ENCODE results near the gene STOML1.

STOML1 gene

DNA sequence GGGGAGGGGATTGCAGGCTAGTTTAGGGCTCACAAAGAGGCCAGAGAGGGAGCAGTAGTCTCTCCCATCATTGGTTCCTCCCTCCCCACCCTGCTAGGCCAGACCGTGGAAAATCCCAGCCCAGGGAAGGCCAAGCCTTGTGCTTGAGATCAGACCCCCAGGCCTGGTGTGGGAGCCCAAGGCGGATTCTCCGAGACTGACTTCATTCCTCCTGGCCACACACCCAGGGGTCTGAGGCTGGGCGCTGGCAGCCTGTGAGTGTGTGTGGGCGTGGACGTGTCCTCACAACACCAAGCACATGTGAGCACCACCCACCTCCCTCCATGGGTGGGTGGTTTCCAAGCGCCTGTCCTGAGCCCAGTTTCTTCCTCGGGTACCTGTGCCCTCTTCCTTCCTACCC lies 61.7 kb downstream of the STOML1 start:
- no peak overlapping the region for H3K9ac ChIP-seq (ENCODE audit: low read depth, low read length, poor library complexity, severe bottlenecking)
- peaks cover 5% of the 10 kb centered on the region; the same call in 1 of the 2 replicates for H3F3A ChIP-seq (ENCODE audit: low read depth)
- H3K36me3 ChIP-seq (ENCODE audit: insufficient read depth, low read length) = no peaks in the 10 kb centered on the region
- TF ChIP-seq, protein P1, sequence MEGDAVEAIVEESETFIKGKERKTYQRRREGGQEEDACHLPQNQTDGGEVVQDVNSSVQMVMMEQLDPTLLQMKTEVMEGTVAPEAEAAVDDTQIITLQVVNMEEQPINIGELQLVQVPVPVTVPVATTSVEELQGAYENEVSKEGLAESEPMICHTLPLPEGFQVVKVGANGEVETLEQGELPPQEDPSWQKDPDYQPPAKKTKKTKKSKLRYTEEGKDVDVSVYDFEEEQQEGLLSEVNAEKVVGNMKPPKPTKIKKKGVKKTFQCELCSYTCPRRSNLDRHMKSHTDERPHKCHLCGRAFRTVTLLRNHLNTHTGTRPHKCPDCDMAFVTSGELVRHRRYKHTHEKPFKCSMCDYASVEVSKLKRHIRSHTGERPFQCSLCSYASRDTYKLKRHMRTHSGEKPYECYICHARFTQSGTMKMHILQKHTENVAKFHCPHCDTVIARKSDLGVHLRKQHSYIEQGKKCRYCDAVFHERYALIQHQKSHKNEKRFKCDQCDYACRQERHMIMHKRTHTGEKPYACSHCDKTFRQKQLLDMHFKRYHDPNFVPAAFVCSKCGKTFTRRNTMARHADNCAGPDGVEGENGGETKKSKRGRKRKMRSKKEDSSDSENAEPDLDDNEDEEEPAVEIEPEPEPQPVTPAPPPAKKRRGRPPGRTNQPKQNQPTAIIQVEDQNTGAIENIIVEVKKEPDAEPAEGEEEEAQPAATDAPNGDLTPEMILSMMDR (conservative IDR thresholded peaks at IDR 0.05; ENCODE audit: low read length) = no peak
- TF ChIP-seq EZH2phosphoT487 (IDR thresholded peaks at IDR 0.05; ENCODE audit: borderline replicate concordance) = no peak
- H3K4me2 ChIP-seq (ENCODE audit: low read depth, low read length, poor library complexity, severe bottlenecking) = no peak overlapping the region
- no peaks in the 10 kb centered on the region for H4K20me1 ChIP-seq (ENCODE audit: insufficient read depth, low read length, poor library complexity, severe bottlenecking)
- no peaks in the 10 kb centered on the region for H3K9me2 ChIP-seq (replicated peaks; ENCODE audit: low read depth, low read length)
- H3K79me2 ChIP-seq (ENCODE audit: insufficient read depth, low read length) = no peaks in the 10 kb centered on the region
- H2AFZ ChIP-seq (ENCODE audit: low read length) = no peak overlapping the region
- no peaks in the 10 kb centered on the region for H3K9me3 ChIP-seq (ENCODE audit: insufficient read depth, low read depth, low read length)
- no peak overlapping the region for H3K4me3 ChIP-seq (ENCODE audit: low read length, poor library complexity, severe bottlenecking)
- no peaks in the 10 kb centered on the region for H3K27me3 ChIP-seq (ENCODE audit: insufficient read depth, low read length, poor library complexity, severe bottlenecking)
- peaks cover 65% of the 10 kb centered on the region for H3K4me1 ChIP-seq (ENCODE audit: insufficient read depth, low read length, poor library complexity, severe bottlenecking)

DNA sequence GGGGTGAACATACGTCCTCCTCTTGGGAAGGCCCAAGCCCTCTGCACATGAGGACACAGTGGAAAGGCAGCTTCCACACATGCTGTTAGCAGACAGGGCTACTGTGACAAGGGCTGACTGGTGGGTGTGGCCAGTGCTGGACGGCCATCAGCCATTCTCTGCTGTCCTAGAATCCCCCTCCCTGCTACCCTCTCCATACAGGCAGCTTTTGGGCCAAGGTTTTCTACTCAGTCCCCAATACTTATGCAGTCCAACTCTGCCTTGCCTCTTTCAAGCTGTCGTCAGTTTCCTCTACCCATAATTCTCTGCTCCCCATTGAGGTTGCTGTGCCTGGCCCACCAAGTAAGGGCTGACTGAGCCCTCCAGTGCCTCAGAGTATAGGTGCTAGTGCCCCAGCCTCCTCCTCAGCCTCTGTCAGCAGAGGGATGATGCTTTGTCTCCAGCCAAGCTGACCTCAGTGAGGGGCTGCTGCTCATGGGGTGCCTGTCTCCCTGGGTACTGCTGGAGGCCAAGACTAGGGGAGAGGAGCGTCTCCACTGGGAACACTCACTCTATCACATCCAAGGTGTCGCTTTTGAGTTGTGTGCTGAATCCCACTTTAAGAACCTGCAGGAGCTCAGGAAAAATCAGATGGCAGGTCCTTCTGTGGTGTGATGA lies 63.0 kb downstream of the STOML1 start:
- Histone ChIP-seq H3F3A (ENCODE audit: low read depth) (no peaks in the 10 kb centered on the region; the same call in 1 of the 2 replicates), H3K9me2 (replicated peaks; ENCODE audit: low read depth, low read length) (no peaks in the 10 kb centered on the region), H3K9ac (ENCODE audit: low read depth, low read length, poor library complexity, severe bottlenecking) (no peak overlapping the region), H3K79me2 (ENCODE audit: insufficient read depth, low read length) (no peaks in the 10 kb centered on the region), H3K4me1 (ENCODE audit: insufficient read depth, low read length, poor library complexity, severe bottlenecking) (peaks cover 61% of the 10 kb centered on the region), H3K27me3 (ENCODE audit: insufficient read depth, low read length, poor library complexity, severe bottlenecking) (no peaks in the 10 kb centered on the region), H3K36me3 (ENCODE audit: insufficient read depth, low read length) (no peaks in the 10 kb centered on the region), H3K4me2 (ENCODE audit: low read depth, low read length, poor library complexity, severe bottlenecking) (no peak overlapping the region), H3K9me3 (ENCODE audit: insufficient read depth, low read depth, low read length) (no peaks in the 10 kb centered on the region), H2AFZ (ENCODE audit: low read length) (peak overlapping the region; percentile 73), H3K4me3 (ENCODE audit: low read length, poor library complexity, severe bottlenecking) (no peak overlapping the region), H4K20me1 (ENCODE audit: insufficient read depth, low read length, poor library complexity, severe bottlenecking) (no peaks in the 10 kb centered on the region)
- TF ChIP-seq, protein P1 (conservative IDR thresholded peaks at IDR 0.05; ENCODE audit: low read length) = no peak
- no peak for TF ChIP-seq EZH2phosphoT487 (IDR thresholded peaks at IDR 0.05; ENCODE audit: borderline replicate concordance)
